Measurements from ENCODE around the gene HES5. TPM values are rescaled to one million over a fixed set of nuclear protein-coding genes. Genes with fewer than 3 reads are reported as not detected.

The HES5 gene
- total and polyA plus RNA-seq, 2 of the 4 experiments (the other 2 are of a cell fraction), result not detected

DNA sequence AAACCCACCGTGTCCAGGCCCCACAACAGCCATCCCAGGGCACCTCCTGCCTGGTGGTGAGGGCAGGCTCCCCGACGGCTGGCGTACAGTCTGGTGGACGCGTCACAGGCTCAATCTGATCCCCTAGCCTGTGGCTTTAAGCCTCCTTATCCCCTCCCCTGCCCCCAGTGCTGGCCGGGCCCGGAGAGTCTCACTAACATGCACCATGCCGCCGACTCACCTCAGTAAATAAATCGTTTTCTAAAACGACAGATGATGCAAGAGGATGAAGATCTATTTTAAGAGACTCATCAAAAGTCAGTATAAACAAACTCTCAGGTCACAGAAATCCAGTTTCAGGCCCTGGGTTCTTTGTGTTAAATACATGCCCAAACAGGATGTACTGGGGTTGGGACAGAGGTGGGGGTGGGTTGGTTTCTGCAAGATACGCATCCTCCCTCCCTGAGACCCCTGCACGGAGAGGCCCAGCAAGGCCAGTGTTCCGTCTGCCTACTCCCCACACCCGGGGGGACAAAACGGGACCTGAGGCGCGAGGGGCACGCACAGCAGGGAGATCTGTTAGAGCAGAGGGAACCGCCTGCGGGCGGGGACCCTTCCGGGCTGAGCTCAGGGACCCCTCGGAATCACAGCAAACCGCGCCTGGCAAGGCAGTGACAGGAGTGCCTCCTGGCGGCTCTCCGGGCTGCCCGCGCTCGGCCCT is 6.7 kb downstream of the HES5 start:
- Histone ChIP-seq H3K4me3 (ENCODE audit: insufficient read depth, low read depth, low read length) (no peak overlapping the region), H2BK120ac (ENCODE audit: low read depth, low read length) (peak overlapping the region; percentile 96), H3K9me3 (ENCODE audit: control insufficient read depth, insufficient read depth, low read length) (no peaks in the 10 kb centered on the region), H3K9me1 (ENCODE audit: insufficient read depth, low read length) (peaks cover 13% of the 10 kb centered on the region), H3K9ac (ENCODE audit: low read depth, low read length) (0 out of 2 replicates have a peak overlapping the region, but pooled peaks have one; percentile 10), H2AK5ac (ENCODE audit: low read depth, low read length) (peak overlapping the region; percentile 99), H3K14ac (replicated peaks; ENCODE audit: low read depth, low read length) (peak overlapping the region; percentile 85), H4K5ac (ENCODE audit: low read depth, low read length) (peak overlapping the region; percentile 35), H3K4me2 (ENCODE audit: low read depth, low read length) (peak overlapping the region; percentile 72), H2BK15ac (ENCODE audit: low read depth, low read length) (peak overlapping the region; percentile 98; the same call in 2 of the 3 replicates), H3K27ac (ENCODE audit: insufficient read depth, low read length) (peak overlapping the region; percentile 82), H2AFZ (replicated peaks; ENCODE audit: low read length, poor library complexity) (peak overlapping the region; percentile 66), H2BK20ac (ENCODE audit: low read depth, low read length) (peak overlapping the region; percentile 85), H3K4me1 (ENCODE audit: control insufficient read depth, insufficient read depth, low read length) (peaks cover 25% of the 10 kb centered on the region), H3K36me3 (ENCODE audit: control insufficient read depth, insufficient read depth, low read length) (peaks cover 27% of the 10 kb centered on the region), H4K8ac (ENCODE audit: low read depth in 2 of 2, low read length in 2 of 2) (peak overlapping the region in 1 of 2 experiments; percentile 89; a peak in 3 of 4 replicates), H2BK5ac (ENCODE audit: low read depth, low read length, poor library complexity, severe bottlenecking) (peak overlapping the region; percentile 84), H3K4ac (ENCODE audit: low read depth, low read length) (peak overlapping the region; percentile 93), H3K79me1 (ENCODE audit: low read depth in 1 of 2, low read length in 2 of 2) (peaks cover 7 to 47% of the 10 kb centered on the region in 2 experiments), H4K20me1 (ENCODE audit: insufficient read depth, low read length) (peaks cover 49% of the 10 kb centered on the region), H4K91ac (ENCODE audit: insufficient read depth, low read depth, low read length) (peak overlapping the region; percentile 86), H2AK9ac (replicated peaks; ENCODE audit: low read depth, low read length, poor library complexity) (peak overlapping the region; percentile 97), H3K18ac (ENCODE audit: low read depth, low read length) (peak overlapping the region; percentile 10; the same call in 1 of the 2 replicates), H3K27me3 (ENCODE audit: control insufficient read depth, insufficient read depth, low read length) (no peaks in the 10 kb centered on the region), H3K23ac (ENCODE audit: low read depth, low read length) (peak overlapping the region; percentile 87; the same call in 1 of the 2 replicates), H3K56ac (ENCODE audit: extremely low read depth, insufficient read depth, low read length) (0 out of 2 replicates have a peak overlapping the region, but pooled peaks have one; percentile 38)
- CTCF ChIA-PET, result interaction anchor here (0.6 kb wide), 1 partner anchor 71 kb away, joined by 4 read pairs; no protein-coding TSS in a partner anchor
- dilution Hi-C loops (cut with HindIII; ENCODE audit: low sequenced_read_pairs, unreplicated experiment) (no loop called here), intact Hi-C loops (cut with micrococcal nuclease) (no loop called here), in situ Hi-C loops (cut with MboI; ENCODE audit: low sequenced_read_pairs) (no loop called here)
- POLR2A ChIA-PET (ENCODE audit: unreplicated experiment), result no interaction called here
- peak; percentile 66 for DNase-seq
- no peak for ATAC-seq (ENCODE audit: low read depth)
- BruUV-seq (replicated peaks), result no TSS peak
- 82% methylated on average over 4 of the region's 32 CpGs; no CpG with 5 or more reads in 1 of the 2 experiments for WGBS, 2 experiments (ENCODE audit: extremely low coverage in 2 of 2, insufficient read length in 1 of 2)
- TF ChIP-seq RAD21 (IDR thresholded peaks at IDR 0.05; ENCODE audit: low read length) (no peak), RFX5 (IDR thresholded peaks at IDR 0.05; ENCODE audit: low read depth, low read length) (no peak), SMC3 (IDR thresholded peaks at IDR 0.05; ENCODE audit: low read depth, low read length) (0 out of 2 replicates have a peak, but pooled peaks have one; percentile 4), MAZ (IDR thresholded peaks at IDR 0.05; ENCODE audit: borderline replicate concordance, low read depth, low read length) (no peak), POLR2A (IDR thresholded peaks at IDR 0.05; ENCODE audit: low read depth, low read length) (no peak), CEBPB (IDR thresholded peaks at IDR 0.05; ENCODE audit: low read depth, low read length) (peak; percentile 92), NFE2L2 (IDR thresholded peaks at IDR 0.05; ENCODE audit: low read depth, low read length) (no peak)
- TF ChIP-seq, protein P1, sequence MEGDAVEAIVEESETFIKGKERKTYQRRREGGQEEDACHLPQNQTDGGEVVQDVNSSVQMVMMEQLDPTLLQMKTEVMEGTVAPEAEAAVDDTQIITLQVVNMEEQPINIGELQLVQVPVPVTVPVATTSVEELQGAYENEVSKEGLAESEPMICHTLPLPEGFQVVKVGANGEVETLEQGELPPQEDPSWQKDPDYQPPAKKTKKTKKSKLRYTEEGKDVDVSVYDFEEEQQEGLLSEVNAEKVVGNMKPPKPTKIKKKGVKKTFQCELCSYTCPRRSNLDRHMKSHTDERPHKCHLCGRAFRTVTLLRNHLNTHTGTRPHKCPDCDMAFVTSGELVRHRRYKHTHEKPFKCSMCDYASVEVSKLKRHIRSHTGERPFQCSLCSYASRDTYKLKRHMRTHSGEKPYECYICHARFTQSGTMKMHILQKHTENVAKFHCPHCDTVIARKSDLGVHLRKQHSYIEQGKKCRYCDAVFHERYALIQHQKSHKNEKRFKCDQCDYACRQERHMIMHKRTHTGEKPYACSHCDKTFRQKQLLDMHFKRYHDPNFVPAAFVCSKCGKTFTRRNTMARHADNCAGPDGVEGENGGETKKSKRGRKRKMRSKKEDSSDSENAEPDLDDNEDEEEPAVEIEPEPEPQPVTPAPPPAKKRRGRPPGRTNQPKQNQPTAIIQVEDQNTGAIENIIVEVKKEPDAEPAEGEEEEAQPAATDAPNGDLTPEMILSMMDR (conservative IDR thresholded peaks at IDR 0.05; ENCODE audit: low read depth, low read length), result 0 out of 2 replicates have a peak, but pooled peaks have one; percentile 14
